Activated T-cell treated with anti-CD3 and anti-CD28 coated beads, Interleukin-2, amount 50 U/mL, for 24 hours (primary cell): ENCODE results near the gene TMEM214.

Experiments
- DNase-seq: peaks from one replicate; pipeline ENCODE4 v3.0.0-alpha.2; 2020
- H3K27ac Mint-ChIP-seq: 2 replicates; pipeline ENCODE4 v1.8.0; 2020; ENCODE audit warnings: mild to moderate bottlenecking, mixed read lengths
- H3K27me3 Mint-ChIP-seq: 2 replicates; pipeline ENCODE4 v1.8.0; 2020; ENCODE audit warnings: mixed read lengths
- H3K36me3 Mint-ChIP-seq: 2 replicates; pipeline ENCODE4 v1.8.0; 2020; ENCODE audit warnings: low read depth, mixed read lengths
- H3K4me1 Mint-ChIP-seq: 2 replicates; pipeline ENCODE4 v1.8.0; 2020; ENCODE audit warnings: low read depth, mixed read lengths
- H3K4me3 Mint-ChIP-seq: 2 replicates; pipeline ENCODE4 v1.8.0; 2020; ENCODE audit warnings: mild to moderate bottlenecking, moderate library complexity, mixed read lengths
- H3K9me3 Mint-ChIP-seq: 2 replicates; pipeline ENCODE4 v1.8.0; 2020; ENCODE audit warnings: mixed read lengths

Gene TMEM214

DNA sequence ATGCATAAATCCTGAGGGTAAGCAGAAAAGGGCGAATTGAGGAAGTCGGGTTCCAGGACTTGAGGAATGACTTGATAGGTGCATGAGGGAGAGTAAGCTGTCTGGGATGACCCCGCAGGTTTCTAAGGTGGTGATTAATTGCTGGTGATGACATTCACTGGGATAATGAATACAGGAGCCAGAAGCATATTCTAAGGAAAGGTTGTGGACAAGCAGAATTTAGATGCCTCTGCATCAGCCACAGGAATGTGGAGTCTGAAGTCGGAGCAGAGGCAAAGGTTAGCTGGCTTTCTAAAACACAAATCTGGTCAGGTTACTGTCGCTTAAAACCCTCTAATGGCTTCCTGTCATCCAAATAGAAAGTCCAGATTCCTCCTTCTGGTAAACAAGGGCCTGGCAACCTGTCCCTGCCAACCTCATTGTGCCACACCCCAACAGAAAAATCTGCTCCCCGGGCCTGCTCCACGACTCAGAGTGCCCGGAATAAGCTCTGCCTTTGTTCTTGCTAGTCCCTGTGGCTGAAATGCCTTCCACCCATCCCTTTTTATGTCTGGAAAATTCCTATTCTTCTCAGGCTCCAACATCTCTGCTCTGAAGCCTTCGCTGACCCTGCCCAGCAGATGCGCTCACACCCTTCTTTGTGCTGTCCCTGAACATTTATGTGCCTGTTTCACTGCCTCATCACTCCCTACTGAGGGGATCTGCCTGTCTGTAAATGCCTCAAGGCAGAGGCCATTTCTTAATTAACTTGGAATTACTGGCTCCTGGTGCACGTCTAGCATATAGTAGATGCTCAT is 11.3 kb upstream of the TMEM214 start:
- no peaks in the 10 kb centered on the region for H3K4me1 Mint-ChIP-seq
- no peaks in the 10 kb centered on the region for H3K9me3 Mint-ChIP-seq
- DNase-seq: no peak
- no peaks in the 10 kb centered on the region for H3K27me3 Mint-ChIP-seq
- H3K27ac Mint-ChIP-seq: no peak overlapping the region
- no peak overlapping the region for H3K4me3 Mint-ChIP-seq
- H3K36me3 Mint-ChIP-seq: peaks cover 23% of the 10 kb centered on the region

DNA sequence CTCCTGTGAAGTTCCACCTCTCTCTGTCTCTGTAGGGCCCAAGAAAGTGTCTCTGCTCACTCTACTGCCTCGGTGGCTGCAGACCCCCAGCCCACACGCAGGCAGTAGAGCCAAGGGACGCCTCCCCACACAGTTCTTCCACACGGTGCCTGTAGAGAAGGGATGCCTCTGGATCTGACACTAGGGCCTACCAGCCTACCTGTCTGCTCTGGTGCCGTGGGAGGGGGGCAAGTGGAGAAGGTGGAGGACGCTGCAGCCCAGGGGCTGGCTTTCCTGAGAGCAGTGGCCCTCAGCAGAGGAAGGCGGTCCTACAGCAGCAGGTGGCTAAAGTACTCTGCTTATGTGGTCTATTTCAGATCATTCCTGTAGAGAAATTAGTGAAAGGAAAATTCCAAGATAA is 9.0 kb upstream of the TMEM214 start:
- Mint-ChIP-seq H3K27me3 (no peaks in the 10 kb centered on the region), H3K9me3 (no peaks in the 10 kb centered on the region), H3K4me1 (peaks cover 2% of the 10 kb centered on the region), H3K36me3 (peaks cover 41% of the 10 kb centered on the region), H3K27ac (no peak overlapping the region), H3K4me3 (no peak overlapping the region)
- no peak for DNase-seq

DNA sequence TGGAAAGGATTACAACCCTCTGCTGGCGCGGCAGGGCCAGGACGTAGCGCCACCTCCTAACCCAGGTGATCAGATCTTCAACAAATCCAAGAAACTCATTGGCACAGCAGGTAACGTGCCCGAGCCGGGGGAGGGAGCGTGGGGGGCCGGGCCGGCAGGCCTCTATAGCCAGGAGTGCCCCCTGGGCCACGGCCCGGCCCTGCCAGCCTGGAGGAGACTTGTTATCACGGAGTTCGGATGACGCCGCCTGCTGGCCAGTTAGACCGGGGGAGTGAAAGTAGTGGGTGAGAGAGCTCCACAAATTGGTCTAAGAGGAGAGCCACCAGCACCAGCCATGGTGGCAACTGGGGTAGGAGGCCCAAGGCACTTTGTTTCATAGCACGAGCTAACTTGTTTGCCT is 8.6 kb upstream of the TMEM214 start:
- Mint-ChIP-seq H3K4me1 (peaks cover 4% of the 10 kb centered on the region), H3K4me3 (no peak overlapping the region), H3K27ac (no peak overlapping the region), H3K36me3 (peaks cover 45% of the 10 kb centered on the region), H3K27me3 (no peaks in the 10 kb centered on the region), H3K9me3 (no peaks in the 10 kb centered on the region)
- no peak for DNase-seq

DNA sequence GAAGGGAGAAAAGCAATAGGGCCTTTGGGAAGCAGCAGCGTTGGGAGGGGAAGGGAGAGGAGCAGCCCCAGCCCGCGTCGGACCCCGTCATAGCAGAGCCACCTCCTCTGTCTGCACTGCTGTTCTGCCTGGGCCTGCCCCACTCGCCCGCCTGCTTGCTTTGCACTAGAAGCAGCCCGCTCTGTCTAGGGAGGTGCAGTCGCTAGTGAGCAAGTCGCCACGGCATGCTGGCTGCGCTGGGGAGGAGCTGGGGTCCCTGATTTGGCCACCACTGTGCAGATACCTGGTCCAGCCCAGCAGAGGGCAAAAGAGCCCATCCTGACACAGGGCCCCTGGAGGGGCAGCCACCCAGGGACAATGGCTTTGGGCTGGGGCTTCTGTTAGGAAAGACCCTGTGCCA is 8.0 kb upstream of the TMEM214 start:
- Mint-ChIP-seq H3K27ac (no peak overlapping the region), H3K9me3 (no peaks in the 10 kb centered on the region), H3K4me1 (peaks cover 10% of the 10 kb centered on the region), H3K27me3 (no peaks in the 10 kb centered on the region), H3K4me3 (no peak overlapping the region), H3K36me3 (peaks cover 51% of the 10 kb centered on the region)
- DNase-seq: no peak

DNA sequence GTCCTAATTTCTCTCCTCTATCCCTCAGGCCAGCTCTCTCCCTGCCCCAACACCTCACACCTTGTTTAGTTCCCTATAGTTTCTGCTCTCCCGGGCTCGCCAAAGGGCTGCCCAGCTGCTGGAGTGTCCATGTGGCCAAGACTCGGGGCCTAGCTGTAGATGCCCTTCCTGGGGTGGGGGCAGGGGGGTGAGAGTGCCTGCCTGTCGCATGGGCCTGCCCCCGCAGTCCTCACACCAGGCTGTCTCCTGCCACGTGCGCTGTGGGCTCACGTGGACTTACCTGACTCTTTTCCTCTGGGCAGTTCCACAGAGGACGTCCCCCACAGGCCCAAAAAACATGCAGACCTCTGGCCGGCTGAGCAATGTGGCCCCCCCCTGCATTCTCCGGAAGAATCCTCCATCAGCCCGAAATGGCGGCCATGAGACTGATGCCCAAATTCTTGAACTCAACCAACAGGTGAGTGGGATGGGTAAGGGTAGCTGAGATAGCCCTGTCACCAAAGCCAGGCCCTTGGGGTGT is 7.4 kb upstream of the TMEM214 start:
- Mint-ChIP-seq H3K27ac (no peak overlapping the region), H3K4me3 (no peak overlapping the region), H3K27me3 (no peaks in the 10 kb centered on the region), H3K36me3 (peaks cover 55% of the 10 kb centered on the region), H3K4me1 (peaks cover 15% of the 10 kb centered on the region), H3K9me3 (no peaks in the 10 kb centered on the region)
- DNase-seq: no peak

DNA sequence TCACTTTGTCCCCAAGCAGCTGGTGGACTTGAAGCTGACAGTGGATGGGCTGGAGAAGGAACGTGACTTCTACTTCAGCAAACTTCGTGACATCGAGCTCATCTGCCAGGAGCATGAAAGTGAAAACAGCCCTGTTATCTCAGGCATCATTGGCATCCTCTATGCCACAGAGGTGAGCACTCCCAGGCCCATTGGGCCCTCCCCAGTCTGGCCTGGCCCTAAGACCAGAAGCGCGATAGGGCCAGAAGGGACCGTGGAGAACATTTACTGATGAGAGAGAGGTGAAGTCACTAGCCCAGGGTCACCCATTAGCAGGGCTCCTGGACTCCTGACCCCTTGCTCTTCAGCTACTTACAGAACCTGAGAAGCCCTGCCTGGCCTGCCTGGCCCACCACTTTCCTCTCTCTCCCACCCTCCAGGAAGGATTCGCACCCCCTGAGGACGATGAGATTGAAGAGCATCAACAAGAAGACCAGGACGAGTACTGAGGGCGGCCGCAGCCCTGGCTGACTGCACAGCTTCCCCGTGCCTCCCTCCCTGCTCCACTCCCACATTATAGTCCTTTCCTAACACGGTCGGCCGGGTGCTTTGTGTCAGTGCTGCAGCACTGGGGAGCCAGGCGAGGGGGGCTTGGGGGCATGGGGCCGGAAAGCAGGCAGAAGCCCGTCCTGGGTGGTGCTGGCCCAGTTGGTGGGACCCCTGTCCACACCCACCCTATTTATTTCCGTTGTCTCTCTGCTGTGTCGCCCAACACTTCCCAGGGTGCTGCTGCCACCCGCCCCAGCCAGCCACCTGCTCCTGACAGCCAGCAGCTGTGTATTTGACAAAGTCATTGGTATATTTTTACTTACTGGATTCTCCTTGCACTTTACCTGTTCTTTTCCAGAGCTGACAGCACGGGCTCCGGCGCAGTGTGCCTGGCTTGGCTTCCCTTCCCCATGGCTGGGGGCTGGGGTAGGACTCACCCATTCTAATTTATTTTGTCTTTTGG is 6.6 kb upstream of the TMEM214 start:
- Mint-ChIP-seq H3K27ac (no peak overlapping the region), H3K4me1 (peaks cover 20% of the 10 kb centered on the region)

DNA sequence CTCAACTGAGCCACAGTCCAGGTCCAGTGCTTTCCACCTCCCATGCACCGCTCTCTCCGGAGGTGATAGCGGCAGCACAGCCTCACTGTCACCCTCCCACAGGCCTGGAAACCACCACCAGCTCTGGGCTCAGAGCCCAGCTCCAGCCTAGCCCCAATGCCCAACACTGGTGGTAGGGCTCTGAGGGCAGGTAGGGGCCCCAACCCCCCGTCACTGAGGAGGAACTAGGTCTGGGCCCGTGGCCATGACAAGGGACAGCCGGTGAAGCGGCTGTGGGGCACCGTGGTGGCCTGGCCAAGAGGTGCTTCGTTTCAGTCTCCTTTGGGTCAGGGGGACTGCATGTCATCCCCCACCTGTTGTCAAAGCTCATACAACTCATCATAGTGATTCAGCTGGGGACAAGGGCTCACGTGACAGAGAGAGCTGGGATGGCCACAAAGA is 5.5 kb upstream of the TMEM214 start:
- peaks cover 30% of the 10 kb centered on the region for H3K4me1 Mint-ChIP-seq
- H3K36me3 Mint-ChIP-seq: peaks cover 68% of the 10 kb centered on the region
- H3K4me3 Mint-ChIP-seq: no peak overlapping the region
- H3K9me3 Mint-ChIP-seq: no peaks in the 10 kb centered on the region
- H3K27ac Mint-ChIP-seq: no peak overlapping the region
- DNase-seq: no peak
- no peaks in the 10 kb centered on the region for H3K27me3 Mint-ChIP-seq

More for the DNA sequence above, 6.6 kb upstream of the TMEM214 start:
- Mint-ChIP-seq H3K9me3 (no peaks in the 10 kb centered on the region), H3K4me3 (no peak overlapping the region), H3K27me3 (no peaks in the 10 kb centered on the region), H3K36me3 (peaks cover 60% of the 10 kb centered on the region)
- no peak for DNase-seq

DNA sequence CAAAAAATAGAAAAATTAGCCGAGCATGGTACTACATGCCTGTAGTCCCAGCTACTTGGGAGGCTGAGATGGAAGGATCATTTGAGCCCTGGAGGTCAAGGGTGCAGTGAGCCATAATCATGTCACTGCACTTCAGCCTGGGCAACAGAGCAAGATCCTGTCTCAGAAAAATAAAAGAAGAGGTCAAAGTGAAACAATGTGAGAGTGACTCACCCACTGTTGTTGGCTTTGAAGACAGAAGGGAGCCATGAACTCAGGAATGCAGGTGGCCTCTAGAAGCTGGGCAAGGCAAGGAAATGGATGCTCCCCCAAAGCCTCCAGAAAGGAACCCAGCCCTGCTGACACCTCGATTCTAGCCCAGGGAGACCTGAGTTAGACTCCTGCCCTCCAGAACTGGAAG is 3.7 kb upstream of the TMEM214 start:
- H3K27ac Mint-ChIP-seq: no peak overlapping the region
- H3K4me3 Mint-ChIP-seq: no peak overlapping the region
- no peak for DNase-seq
- no peaks in the 10 kb centered on the region for H3K27me3 Mint-ChIP-seq
- H3K4me1 Mint-ChIP-seq: peaks cover 41% of the 10 kb centered on the region
- no peaks in the 10 kb centered on the region for H3K9me3 Mint-ChIP-seq
- H3K36me3 Mint-ChIP-seq: peaks cover 73% of the 10 kb centered on the region

DNA sequence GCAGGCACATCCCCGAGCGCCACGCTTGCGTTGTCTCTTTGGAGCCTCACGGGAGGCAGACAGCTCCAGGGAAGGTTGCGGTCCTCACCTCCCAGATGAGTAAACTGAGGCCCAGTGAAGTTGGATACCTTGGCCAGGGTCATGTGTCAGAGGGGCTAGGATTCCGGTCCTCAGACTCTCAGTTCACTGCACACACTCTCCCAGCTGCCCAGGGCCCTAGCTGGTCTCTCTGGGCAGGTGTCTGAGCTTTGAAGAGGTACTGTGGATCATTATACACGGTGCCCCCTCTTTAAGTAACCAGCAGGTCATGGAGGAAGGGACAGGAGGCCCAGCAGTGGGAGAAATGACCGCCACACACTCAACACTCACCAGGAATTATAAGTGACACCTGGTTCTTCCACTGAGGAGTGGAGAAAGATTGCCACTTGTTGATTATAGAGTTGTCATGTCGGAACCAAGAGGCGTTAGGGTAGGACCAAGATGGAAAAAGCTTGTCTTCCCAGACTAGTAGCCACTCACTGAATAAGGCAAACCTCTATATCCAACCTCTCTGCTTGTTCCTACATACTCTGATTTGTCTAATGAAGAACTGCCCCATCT is 588 bp downstream of the TMEM214 start:
- peaks cover 88% of the 10 kb centered on the region for H3K36me3 Mint-ChIP-seq
- no peak for DNase-seq
- peak overlapping the region; percentile 95 for H3K4me3 Mint-ChIP-seq
- no peaks in the 10 kb centered on the region for H3K27me3 Mint-ChIP-seq
- H3K4me1 Mint-ChIP-seq: peaks cover 51% of the 10 kb centered on the region
- H3K27ac Mint-ChIP-seq: peak overlapping the region; percentile 94
- no peaks in the 10 kb centered on the region for H3K9me3 Mint-ChIP-seq

DNA sequence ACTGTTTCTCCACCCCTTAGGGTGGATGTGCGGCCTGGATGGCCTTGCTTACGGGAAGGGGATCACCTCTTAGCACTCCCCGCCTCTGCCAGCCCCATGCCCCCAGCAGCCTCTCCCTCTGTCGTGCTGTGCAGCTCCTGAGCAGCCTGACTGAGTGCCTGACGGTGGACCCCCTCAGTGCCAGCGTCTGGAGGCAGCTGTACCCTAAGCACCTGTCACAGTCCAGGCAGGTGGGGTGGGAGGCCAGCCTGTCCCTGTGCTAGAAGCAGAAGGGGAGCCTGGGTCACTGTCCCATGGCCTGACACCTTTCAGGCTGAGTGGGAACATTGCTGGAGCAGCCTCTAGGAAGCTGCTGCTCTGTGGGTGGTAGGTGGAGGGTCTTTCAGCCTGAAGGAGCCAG is 5.2 kb downstream of the TMEM214 start:
- peak overlapping the region; percentile 1 for H3K27ac Mint-ChIP-seq

DNA sequence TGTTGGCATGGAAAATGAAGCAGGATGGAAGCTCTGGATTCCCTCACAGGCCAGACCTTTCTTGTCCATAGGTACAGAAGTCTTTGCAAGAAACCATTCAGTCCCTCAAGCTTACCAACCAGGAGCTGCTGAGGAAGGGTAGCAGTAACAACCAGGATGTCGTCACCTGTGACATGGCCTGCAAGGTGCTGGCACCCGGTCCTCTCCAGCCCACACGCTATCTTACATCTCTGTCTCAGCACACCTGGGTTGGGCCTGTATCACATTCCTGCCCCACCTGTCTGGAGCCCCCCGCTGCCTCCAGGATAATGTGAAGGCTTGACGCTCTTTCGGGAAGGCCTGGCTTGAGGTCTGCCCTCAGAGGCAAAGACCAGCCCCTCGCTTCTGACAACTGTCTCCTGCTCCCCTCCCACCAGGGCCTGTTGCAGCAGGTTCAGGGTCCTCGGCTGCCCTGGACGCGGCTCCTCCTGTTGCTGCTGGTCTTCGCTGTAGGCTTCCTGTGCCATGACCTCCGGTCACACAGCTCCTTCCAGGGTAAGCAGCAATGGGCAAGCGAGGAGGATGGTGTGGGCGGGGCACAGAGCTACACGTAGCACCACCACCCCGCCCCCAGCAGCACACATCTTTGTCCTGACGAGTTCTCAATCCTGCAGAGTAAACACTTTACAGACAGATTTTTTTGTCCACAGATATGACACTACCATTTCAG is 6.0 kb downstream of the TMEM214 start:
- H3K36me3 Mint-ChIP-seq: peaks cover 97% of the 10 kb centered on the region
- H3K27me3 Mint-ChIP-seq: no peaks in the 10 kb centered on the region
- no peaks in the 10 kb centered on the region for H3K9me3 Mint-ChIP-seq
- peak overlapping the region; percentile 52 for H3K27ac Mint-ChIP-seq
- H3K4me3 Mint-ChIP-seq: no peak overlapping the region
- H3K4me1 Mint-ChIP-seq: peaks cover 18% of the 10 kb centered on the region
- DNase-seq: no peak

More for the DNA sequence above, 5.2 kb downstream of the TMEM214 start:
- DNase-seq: no peak
- Mint-ChIP-seq H3K27me3 (no peaks in the 10 kb centered on the region), H3K4me3 (no peak overlapping the region), H3K4me1 (peaks cover 24% of the 10 kb centered on the region), H3K36me3 (peaks cover 97% of the 10 kb centered on the region), H3K9me3 (no peaks in the 10 kb centered on the region)

DNA sequence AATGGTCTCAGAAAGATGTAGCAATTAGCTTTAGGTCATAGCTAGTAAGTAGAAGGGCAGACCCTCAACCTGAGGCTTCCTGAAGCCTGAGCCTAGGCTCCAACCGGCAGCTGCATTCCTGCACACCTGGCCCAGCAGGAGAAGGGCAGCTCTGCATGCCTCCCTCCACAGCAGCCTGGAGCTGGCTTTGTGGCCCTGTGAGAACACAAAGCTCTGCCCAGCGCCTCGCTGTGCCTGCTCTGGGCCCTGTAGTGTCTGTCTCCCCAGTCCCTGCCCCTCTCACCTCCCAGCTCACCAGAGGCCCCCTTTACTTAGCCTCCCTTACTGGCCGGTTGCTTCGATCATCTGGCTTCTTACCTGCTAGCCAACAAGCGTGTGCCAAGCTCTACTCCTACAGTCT is 6.7 kb downstream of the TMEM214 start:
- H3K36me3 Mint-ChIP-seq: peaks cover 94% of the 10 kb centered on the region
- no peaks in the 10 kb centered on the region for H3K9me3 Mint-ChIP-seq
- H3K27me3 Mint-ChIP-seq: no peaks in the 10 kb centered on the region
- no peak for DNase-seq
- H3K4me3 Mint-ChIP-seq: no peak overlapping the region
- H3K27ac Mint-ChIP-seq: no peak overlapping the region
- H3K4me1 Mint-ChIP-seq: peaks cover 12% of the 10 kb centered on the region

DNA sequence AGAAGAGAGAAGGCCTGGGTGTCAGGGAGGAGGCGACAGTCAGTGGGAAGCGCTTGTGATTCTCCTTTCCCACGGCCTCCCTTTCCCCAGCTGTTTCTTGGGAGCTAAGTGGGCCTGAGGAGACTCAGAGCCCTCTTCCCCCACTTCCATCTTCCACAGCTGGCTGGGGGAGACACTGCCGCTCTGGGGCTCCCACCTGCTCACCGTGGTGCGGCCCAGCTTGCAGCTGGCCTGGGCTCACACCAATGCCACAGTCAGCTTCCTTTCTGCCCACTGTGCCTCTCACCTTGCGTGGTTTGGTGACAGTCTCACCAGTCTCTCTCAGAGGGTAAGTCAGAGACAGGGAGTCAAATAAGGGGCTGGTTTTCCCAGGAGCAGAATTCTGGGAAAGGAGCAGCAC is 7.1 kb downstream of the TMEM214 start:
- no peaks in the 10 kb centered on the region for H3K9me3 Mint-ChIP-seq
- H3K36me3 Mint-ChIP-seq: peaks cover 95% of the 10 kb centered on the region
- no peaks in the 10 kb centered on the region for H3K27me3 Mint-ChIP-seq
- H3K4me3 Mint-ChIP-seq: no peak overlapping the region
- H3K4me1 Mint-ChIP-seq: peaks cover 9% of the 10 kb centered on the region
- no peak overlapping the region for H3K27ac Mint-ChIP-seq
- no peak for DNase-seq

DNA sequence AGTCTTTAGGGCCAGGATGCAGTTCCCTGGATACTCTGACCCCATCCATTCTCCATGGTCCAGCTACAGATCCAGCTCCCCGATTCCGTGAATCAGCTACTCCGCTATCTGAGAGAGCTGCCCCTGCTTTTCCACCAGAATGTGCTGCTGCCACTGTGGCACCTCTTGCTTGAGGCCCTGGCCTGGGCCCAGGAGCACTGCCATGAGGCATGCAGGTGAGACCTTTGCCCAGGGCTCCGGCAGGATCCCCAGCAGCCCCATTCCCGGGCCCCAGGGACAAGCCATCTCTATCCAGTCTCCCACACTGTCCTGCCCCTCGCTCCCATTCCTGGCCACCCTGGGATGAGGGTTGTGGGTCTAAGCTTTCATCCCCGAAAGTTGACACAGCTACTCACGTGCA is 7.5 kb downstream of the TMEM214 start:
- H3K4me1 Mint-ChIP-seq: peaks cover 5% of the 10 kb centered on the region
- no peak overlapping the region for H3K4me3 Mint-ChIP-seq
- no peaks in the 10 kb centered on the region for H3K27me3 Mint-ChIP-seq
- DNase-seq: no peak
- H3K9me3 Mint-ChIP-seq: no peaks in the 10 kb centered on the region
- peaks cover 95% of the 10 kb centered on the region for H3K36me3 Mint-ChIP-seq
- H3K27ac Mint-ChIP-seq: peak overlapping the region; percentile 77
